GM12878 (cell line): Measurements from ENCODE around the gene BUD23. TPM values are rescaled to one million over a fixed set of nuclear protein-coding genes. Genes with fewer than 3 reads are reported as not detected.

Experiments used
- ATAC-seq: fragments of 200-7000 bp; cut with Tn5 transposase; 3 replicates; pipeline ENCODE4 v1.9.1; 2020; ENCODE audit warnings: mild to moderate bottlenecking, moderate library complexity
- BruUV-seq: library from RNA; stranded (reverse); fragments of 400-500 nt; replicated peaks from 2 replicates; lab custom pipeline; 2021; lab: Mats Ljungman, UMichigan
- CTCF ChIA-PET: fragments of 300-600 bp; sonication (Branson Sonifier 250); formaldehyde crosslinking; extraction: SDS; loops from one replicate; lab custom pipeline; 2021; ENCODE audit warnings: inconsistent platforms; lab: Yijun Ruan, JAX
- POLR2A ChIA-PET: fragments of 350-600 bp; formaldehyde crosslinking; extraction: SDS; loops from one replicate; lab custom pipeline; 2021; ENCODE audit warnings: inconsistent platforms; lab: Charles Lee
- RAD21 ChIA-PET: fragments of 300-600 bp; sonication (Branson Sonifier 250); formaldehyde crosslinking; loops from one replicate; lab custom pipeline; 2023; ENCODE audit warnings: antibody characterized with exemption; ENCODE audit not compliant: unreplicated experiment; lab: Charles Lee
- SMC1A ChIA-PET: fragments of 300-600 bp; sonication (Branson Sonifier 250); formaldehyde crosslinking; loops from one replicate; lab custom pipeline; 2023; ENCODE audit not compliant: unreplicated experiment, uncharacterized antibody; lab: Charles Lee
- DNase-seq: peaks from one replicate; pipeline ENCODE4 v3.0.0-alpha.2; 2011; ENCODE audit warnings: low read depth, low spot score
- FAIRE-seq: peaks from 3 replicates; lab custom pipeline; 2011; peaks lifted over from hg19 to GRCh38; lab: Jason Lieb, UNC
- H2AFZ ChIP-seq: 2 replicates; pipeline ENCODE4 v1.6.0; 2011; ENCODE audit warnings: low read depth, low read length, control low read depth; ENCODE audit not compliant: control insufficient read depth
- H3K27ac ChIP-seq: 2 replicates; pipeline ENCODE4 v1.5.1; 2011; ENCODE audit warnings: control low read depth; ENCODE audit not compliant: control insufficient read depth, insufficient read depth
- H3K27me3 ChIP-seq, 2 experiments: replicated peaks in 1 of 2; 2 replicates each; pipeline versions ENCODE4 v1.6.0 to v1.6.1; 2011; ENCODE audit warnings: low read length in 1 of 2; ENCODE audit not compliant: control insufficient read depth in 2 of 2, insufficient read depth in 2 of 2
- H3K36me3 ChIP-seq, 2 experiments: 2 replicates each; pipeline ENCODE4 v1.5.1; 2011; ENCODE audit warnings: low read length in 1 of 2; ENCODE audit not compliant: control insufficient read depth in 2 of 2, insufficient read depth in 2 of 2
- H3K4me1 ChIP-seq: 2 replicates; pipeline ENCODE4 v1.6.1; 2011; ENCODE audit warnings: mild to moderate bottlenecking, low read length, moderate library complexity, mixed read lengths; ENCODE audit not compliant: control insufficient read depth, insufficient read depth
- H3K4me2 ChIP-seq: 2 replicates; pipeline ENCODE4 v1.6.0; 2011; ENCODE audit warnings: control low read depth; ENCODE audit not compliant: control insufficient read depth, insufficient read depth
- H3K4me3 ChIP-seq: fragments of 200-600 bp; sonication (generic); 2 replicates; pipeline ENCODE4 v1.5.1; 2016
- H3K79me2 ChIP-seq: 2 replicates; pipeline ENCODE4 v1.6.0; 2011; ENCODE audit warnings: low read length; ENCODE audit not compliant: control insufficient read depth, insufficient read depth
- H3K9ac ChIP-seq: 2 replicates; pipeline ENCODE4 v1.8.0; 2011; ENCODE audit warnings: low read length, control low read depth, mixed read lengths; ENCODE audit not compliant: control insufficient read depth, insufficient read depth
- H3K9me3 ChIP-seq: replicated peaks from 3 replicates; pipeline ENCODE4 v1.5.1; 2011; ENCODE audit warnings: mild to moderate bottlenecking, low read length; ENCODE audit not compliant: control insufficient read depth, insufficient read depth
- H4K20me1 ChIP-seq: 2 replicates; pipeline ENCODE4 v1.6.0; 2011; ENCODE audit not compliant: control insufficient read depth, insufficient read depth
- ATF7 ChIP-seq: fragments of 450-650 bp; IDR thresholded peaks from 2 replicates; pipeline ENCODE4 v1.6.1; 2016; ENCODE audit warnings: low read depth, mild to moderate bottlenecking
- BHLHE40 ChIP-seq, 2 experiments: fragments of 450-650 bp in 1 of 2; IDR thresholded peaks; 2 replicates each; pipeline ENCODE4 v1.6.1; 2011 to 2017; ENCODE audit warnings: low read depth in 2 of 2, borderline replicate concordance in 1 of 2, improper control_type of control experiment in 1 of 2, low read length in 1 of 2, mild to moderate bottlenecking in 1 of 2
- CUX1 ChIP-seq: IDR thresholded peaks from 2 replicates; pipeline ENCODE4 v1.6.1; 2012; ENCODE audit warnings: improper control_type of control experiment, low read depth, low read length; ENCODE audit not compliant: insufficient replicate concordance
- NR2F1 ChIP-seq: fragments of 450-650 bp; conservative IDR thresholded peaks from 2 replicates; pipeline ENCODE4 v1.6.1; 2017; ENCODE audit warnings: mild to moderate bottlenecking
- RAD51 ChIP-seq: fragments of 450-650 bp; IDR thresholded peaks from 2 replicates; pipeline ENCODE4 v1.6.1; 2016; ENCODE audit warnings: moderate library complexity, mild to moderate bottlenecking, inconsistent platforms
- TCF7 ChIP-seq: IDR thresholded peaks from 2 replicates; pipeline ENCODE4 v1.6.1; 2014; ENCODE audit warnings: antibody characterized with exemption, borderline replicate concordance
- USF2 ChIP-seq: IDR thresholded peaks from 2 replicates; pipeline ENCODE4 v1.6.1; 2011; ENCODE audit warnings: low read depth, low read length, improper control_type of control experiment, borderline replicate concordance
- WGBS: methylation state at CpG from one replicate; pipeline ENCODE4 v1.1.6; 2016; ENCODE audit warnings: low lambda C conversion rate; ENCODE audit not compliant: insufficient replicate concordance, insufficient coverage; ENCODE audit errors: missing lambda C conversion rate; 5-methylcytosine and 5-hydroxymethylcytosine counted together
- in situ Hi-C: fragments of 300-500 bp; cut with MboI; formaldehyde crosslinking; loops from 9 replicates; pipeline ENCODE4 v1.14.3; 2018; ENCODE audit warnings: mixed read lengths
- intact Hi-C: fragments of 100-400 bp; cut with micrococcal nuclease; formaldehyde crosslinking; loops from one replicate; pipeline ENCODE4 v1.14.2; 2022; ENCODE audit not compliant: unreplicated experiment
- polyA plus RNA-seq, 11 experiments: library from polyadenylated mRNA; depleted of rRNA in 4 of 11; unstranded in 6 of 11; stranded (reverse) in 5 of 11; fragments of >200 nt; fragmentation: Nextera tagmentation in 4 of 11; fragmentation: Illumina TruSeq in 1 of 11; extraction: Ambion mirVana in 4 of 11; extraction: Trizol in 1 of 11; gene quantifications; 1 replicate in 1 of 11; 2 replicates in 10 of 11; pipeline versions ENCODE4 v1.2.1 to v1.2.3, GENCODE V29; 2011 to 2016; ENCODE audit warnings: inconsistent platforms in 2 of 11, missing spikeins in 2 of 11, low read depth in 1 of 11
- total RNA-seq, 4 experiments: library from RNA; depleted of rRNA in 3 of 4; stranded (reverse); fragments of >200 nt in 3 of 4; fragmentation: Illumina TruSeq in 1 of 4; extraction: Trizol in 1 of 4; gene quantifications; 2 replicates each; pipeline versions ENCODE4 v1.2.1 to v1.2.3, GENCODE V29; 2013 to 2021

The BUD23 gene
- total and polyA plus RNA-seq, 10 of the 15 experiments (the other 5 are each of a cell fraction or from before 2014, with no cell fraction given) = 36.4 to 138 (median 99.5) TPM

DNA sequence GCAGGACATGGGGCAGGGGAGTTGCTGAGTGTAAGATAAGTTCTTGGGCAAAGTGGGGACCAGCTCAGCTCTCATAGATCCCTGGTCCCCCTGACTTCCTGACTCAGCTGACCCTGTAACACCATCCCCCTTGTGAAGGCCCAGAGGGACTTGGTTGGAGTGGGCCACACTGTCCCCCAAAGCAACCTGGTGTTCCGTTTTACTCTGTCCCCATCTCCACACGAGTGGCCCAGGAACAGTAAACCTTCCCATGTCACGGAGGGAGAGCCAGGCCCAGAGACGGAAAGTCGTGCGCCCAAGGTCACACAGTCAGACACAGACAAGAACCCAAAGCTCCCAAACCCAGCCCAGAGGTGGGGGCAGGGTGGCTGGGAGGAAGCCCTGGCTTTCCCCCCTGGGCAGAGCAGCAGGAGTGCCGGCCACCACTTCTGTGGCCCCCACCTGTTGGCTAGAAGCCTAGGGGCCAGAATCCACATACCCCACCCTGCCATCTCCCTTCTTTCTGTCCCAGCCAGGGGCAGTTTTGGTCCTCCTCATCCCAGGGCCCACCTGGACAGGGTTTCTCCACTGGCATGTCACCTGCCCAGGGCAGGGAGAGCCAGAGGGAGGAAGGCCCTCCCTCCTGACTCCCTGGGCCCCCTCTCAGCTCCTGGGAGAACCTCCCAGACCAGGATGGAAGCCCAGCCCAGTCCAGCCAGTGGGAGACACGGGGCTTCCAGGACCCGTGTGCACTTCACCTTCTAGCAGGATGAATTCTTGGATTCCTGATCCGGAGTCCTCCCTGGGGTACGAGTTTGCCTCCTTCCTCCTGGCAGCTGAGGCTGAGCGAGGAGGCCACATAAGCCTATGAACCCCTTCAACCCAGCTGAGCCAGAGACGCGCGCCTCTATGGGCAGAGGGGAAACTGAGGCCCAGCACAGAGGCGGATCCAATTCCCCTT, 36.3 kb upstream of the BUD23 start (continued):
- no peak for TF ChIP-seq CUX1
- TF ChIP-seq, all 136 proteins: peak for 0

- no peaks in the 10 kb centered on the region for H3K79me2 ChIP-seq
- H3K9me3 ChIP-seq = no peaks in the 10 kb centered on the region
- CTCF ChIA-PET = no interaction called here
- H3K27ac ChIP-seq = no peak overlapping the region
- DNase-seq (no peak), ATAC-seq (peak; percentile 73), FAIRE-seq (no peak)
- no peak overlapping the region; the same call in 1 of the 2 replicates for H2AFZ ChIP-seq
- POLR2A ChIA-PET = no interaction called here
- H3K4me3 ChIP-seq = no peak overlapping the region
- WGBS = 1% methylated on average over 49 of the region's 62 CpGs
- H4K20me1 ChIP-seq = no peaks in the 10 kb centered on the region
- SMC1A ChIA-PET = no interaction called here
- TF ChIP-seq RAD51 (no peak), BHLHE40 (IDR thresholded peaks at IDR 0.05; ENCODE audit: borderline replicate concordance in 1 of 2, low read depth in 2 of 2, low read length in 1 of 2) (peak in 1 of 2 experiments; percentile 37; a peak in 1 of 4 replicates), TCF7 (no peak), ATF7 (no peak), NR2F1 (0 out of 2 replicates have a peak, but pooled peaks have one; percentile 34), USF2 (no peak)
- H3K4me1 ChIP-seq = no peaks in the 10 kb centered on the region
- H3K9ac ChIP-seq = no peak overlapping the region
- intact Hi-C loops (no loop called here), in situ Hi-C loops (no loop called here)
- no peaks in the 10 kb centered on the region for H3K36me3 ChIP-seq
- peaks cover 1 to 11% of the 10 kb centered on the region in 2 experiments for H3K27me3 ChIP-seq
- BruUV-seq = no TSS peak
- RAD21 ChIA-PET = no interaction called here
- peak overlapping the region; percentile 17; the same call in 1 of the 2 replicates for H3K4me2 ChIP-seq
Observed at GRCh38 chr7:73647725-73648592, 35.4 kb upstream of the BUD23 start.
